Thyroid gland (tissue), 4 donors: Measurements from ENCODE around the gene ZNF296.

ENCODE experiments used
- POLR2A ChIP-seq, 2 donors: fragments of 450-650 bp; IDR thresholded peaks; one replicate each; pipeline ENCODE4 v1.6.1; 2017; ENCODE audit warnings: antibody characterized with exemption in 2 of 2, mild to moderate bottlenecking in 2 of 2, moderate library complexity in 1 of 2
- TF ChIP-seq, protein P1 (sequence below), 6 experiments: fragments of 200-600 bp in 3 of 6; fragments of 450-650 bp in 3 of 6; sonication (generic) in 3 of 6; IDR thresholded peaks; one replicate each; pipeline ENCODE4 v1.5.1; 2016 to 2019; ENCODE audit warnings: antibody characterized with exemption in 6 of 6, mild to moderate bottlenecking in 2 of 6, inconsistent platforms in 1 of 6, moderate library complexity in 1 of 6

GRCh38 chr19:45061965-45062364 lies 14.3 kb downstream of the ZNF296 start:
- TF ChIP-seq POLR2A (IDR thresholded peaks at IDR 0.05) = no peak
- TF ChIP-seq, protein P1, sequence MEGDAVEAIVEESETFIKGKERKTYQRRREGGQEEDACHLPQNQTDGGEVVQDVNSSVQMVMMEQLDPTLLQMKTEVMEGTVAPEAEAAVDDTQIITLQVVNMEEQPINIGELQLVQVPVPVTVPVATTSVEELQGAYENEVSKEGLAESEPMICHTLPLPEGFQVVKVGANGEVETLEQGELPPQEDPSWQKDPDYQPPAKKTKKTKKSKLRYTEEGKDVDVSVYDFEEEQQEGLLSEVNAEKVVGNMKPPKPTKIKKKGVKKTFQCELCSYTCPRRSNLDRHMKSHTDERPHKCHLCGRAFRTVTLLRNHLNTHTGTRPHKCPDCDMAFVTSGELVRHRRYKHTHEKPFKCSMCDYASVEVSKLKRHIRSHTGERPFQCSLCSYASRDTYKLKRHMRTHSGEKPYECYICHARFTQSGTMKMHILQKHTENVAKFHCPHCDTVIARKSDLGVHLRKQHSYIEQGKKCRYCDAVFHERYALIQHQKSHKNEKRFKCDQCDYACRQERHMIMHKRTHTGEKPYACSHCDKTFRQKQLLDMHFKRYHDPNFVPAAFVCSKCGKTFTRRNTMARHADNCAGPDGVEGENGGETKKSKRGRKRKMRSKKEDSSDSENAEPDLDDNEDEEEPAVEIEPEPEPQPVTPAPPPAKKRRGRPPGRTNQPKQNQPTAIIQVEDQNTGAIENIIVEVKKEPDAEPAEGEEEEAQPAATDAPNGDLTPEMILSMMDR (IDR thresholded peaks at IDR 0.05) = no peak
